ENCODE data around the gene UBXN2A.
"Not testable (repeated sequence)": the region's sequence is repeated elsewhere in the genome, so short reads cannot be mapped to it uniquely, and the experiment has no call there.

The UBXN2A gene

DNA sequence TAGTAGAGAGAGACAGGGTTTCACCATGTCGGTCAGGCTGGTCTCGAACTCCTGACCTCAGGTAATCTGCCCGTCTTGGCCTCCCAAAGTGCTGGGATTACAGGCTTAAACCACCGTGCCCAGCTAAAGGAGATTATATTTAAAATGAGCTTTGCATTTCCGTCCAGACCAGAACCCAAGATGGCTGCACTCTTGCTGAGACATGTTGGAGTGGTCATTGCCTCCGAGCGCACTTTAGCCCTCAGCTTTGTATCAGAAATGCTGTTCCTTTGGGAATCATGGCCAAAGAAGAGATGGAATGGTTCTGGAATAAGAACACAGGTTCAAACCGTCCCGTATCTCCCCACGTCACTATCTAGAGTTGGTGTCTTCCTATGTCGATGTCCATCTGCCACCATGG is 3.4 kb downstream of the UBXN2A start:
- DNase-seq: no peak

DNA sequence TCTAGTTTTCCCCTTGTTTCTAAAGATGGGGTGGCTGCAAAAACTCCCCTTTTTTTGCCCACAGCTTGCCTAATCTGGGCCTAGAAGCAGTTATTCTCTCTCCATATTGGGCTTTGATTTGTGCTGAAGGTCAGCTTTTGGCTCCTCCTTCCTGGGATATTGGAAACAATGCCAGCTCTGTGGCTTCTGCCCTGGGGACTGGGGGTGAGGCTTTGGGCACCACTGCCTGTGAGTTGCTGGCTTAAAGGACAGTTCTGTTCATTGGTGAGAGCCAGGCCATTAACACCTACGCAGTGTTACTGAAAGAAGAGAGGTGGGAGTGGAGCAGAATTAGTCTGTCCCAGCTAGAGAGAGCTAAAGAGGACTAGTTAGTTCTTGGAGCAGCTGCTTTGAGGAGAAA is 4.3 kb downstream of the UBXN2A start:
- DNase-seq: no peak

DNA sequence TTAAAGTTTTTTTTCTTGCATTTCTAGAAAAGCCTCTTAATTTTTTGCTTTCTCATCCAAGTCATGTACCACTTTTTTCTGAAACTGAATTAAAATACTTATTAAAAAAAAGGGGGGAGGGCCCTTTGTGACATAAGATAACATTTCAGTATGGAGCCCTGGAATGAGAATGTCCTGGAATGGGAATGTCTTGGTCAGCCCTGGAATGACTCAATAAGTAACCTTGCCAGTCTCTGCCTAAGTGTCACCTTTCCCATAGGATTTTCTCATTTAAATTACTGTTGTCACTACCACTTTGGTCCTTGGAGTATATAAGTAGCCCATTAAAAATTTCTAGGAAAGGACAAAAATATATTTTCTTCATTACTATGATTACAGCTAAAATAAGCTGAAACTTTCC is 4.7 kb downstream of the UBXN2A start:
- DNase-seq: no peak

DNA sequence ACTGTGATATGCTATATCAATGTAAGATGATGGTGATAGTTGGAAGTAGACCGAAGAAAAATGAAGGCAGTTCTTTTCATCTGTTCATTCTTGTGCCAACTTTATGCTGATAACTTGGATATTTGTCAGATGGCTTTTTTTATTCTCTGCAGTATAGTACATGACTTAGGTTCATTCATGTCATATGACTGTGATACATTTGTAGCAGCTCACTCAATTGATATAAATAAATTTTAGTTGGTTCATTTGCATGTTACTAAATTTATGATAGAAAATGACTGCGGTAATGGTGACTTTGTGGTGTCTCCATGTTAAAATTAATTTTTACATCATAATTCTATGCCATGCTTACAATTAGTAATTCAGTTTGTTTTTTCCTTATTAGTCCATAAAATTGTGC is 7.1 kb downstream of the UBXN2A start:
- DNase-seq: no peak

DNA sequence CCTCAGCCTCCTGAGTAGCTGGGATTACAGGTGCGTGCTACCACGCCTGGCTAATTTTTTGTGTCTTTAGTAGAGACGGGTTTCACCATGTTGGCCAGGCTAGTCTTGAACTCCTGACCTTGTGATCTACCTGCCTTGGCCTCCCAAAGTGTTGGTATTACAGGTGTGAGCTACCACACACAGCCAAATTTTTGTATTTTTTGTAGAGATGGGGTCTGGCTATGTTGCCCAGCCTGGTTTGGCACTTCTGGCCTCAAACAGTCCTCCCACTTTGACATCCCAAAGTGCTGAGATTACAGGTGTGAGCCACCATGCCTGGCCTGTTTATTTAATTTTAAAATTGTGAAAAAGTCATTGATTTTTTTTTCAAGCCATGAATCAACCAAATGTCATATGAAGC is 12.3 kb downstream of the UBXN2A start:
- DNase-seq: not testable (repeated sequence)

DNA sequence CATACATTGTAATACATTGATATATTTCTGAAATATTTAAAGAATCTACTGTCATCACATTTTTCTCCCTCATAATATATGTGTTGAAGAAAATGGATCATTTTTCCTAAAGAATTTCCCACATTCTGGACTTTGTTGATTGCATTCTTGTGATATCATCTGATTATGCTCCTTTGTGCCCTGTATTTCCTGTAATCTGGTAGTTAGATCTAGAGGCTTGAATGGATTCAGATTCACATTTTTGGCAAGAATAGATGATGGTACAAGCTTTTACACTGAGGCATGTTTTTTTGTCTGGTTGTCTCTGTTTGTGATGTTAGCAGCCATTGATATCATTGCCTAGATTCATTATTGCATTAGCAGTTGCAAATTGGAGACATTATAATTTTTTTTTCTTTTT is 13.4 kb downstream of the UBXN2A start:
- no peak for DNase-seq

DNA sequence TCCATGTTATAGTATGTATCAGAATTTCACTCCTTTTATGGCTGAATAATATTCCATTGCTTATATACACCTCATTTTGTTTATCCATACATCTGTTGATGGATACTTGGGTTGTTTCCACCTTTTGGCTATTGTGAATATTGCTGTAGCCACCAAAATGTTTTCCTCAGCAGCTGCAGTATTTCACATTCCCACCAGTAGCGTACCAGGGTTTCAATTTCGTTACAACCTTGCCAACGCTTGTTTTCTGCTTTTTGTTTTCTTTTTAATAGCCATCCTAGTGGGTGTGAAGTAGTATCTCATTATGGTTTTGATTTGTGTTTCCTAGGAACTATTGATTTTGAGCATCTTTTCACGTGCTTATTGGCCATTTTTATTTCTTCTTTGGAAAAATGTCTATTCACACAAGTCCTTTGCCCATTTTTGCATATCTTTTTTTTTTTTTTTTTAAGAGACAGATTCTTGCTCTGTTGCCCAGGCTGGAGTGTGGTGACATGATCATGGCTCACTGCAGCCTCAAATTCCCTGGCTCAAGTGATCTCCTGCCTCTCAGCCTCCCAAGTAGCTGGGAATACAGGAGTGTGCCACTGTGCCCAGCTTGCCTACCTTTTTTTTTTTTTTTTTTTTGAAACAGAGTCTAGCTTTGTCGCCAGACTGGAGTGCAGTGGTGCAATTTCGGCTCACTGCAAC is 14.2 kb downstream of the UBXN2A start:
- no peak for DNase-seq

DNA sequence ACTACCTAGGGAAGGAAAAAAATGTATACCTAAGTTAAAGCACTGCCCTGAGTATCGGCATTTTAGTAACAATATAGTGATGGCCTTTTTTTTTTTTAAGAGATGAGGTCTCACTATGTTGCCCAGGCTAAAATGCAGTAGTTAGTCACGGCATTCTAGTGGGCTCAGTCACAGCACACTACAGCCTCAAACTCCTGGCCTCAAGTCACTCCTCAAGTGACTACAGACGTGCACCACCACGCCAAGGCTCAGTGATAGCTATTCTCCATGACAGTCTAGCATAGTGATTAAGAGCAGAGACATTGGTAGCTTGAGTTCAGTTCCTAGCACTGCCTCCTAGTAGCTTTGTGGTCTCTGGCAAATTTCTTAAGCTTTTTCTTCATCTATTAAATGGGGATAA is 27.6 kb downstream of the UBXN2A start:
- no peak for DNase-seq

DNA sequence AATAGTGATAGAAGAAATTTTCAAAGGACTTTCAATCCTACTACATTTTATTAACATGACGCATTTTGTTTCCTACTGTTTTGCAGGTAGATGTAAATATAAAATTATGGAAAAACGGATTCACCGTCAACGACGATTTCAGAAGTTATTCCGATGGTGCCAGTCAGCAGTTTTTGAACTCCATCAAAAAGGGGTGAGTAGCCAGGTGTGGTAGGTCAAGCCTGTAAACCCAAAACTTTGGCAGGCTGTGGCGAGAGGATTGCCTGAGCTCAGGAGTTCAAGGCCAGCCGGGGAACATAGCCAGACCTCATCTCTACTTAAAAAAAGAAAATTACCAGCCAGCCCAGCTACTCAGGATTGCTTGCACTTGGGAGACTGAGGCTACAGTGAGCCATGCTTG is 36.6 kb downstream of the UBXN2A start:
- DNase-seq: no peak

DNA sequence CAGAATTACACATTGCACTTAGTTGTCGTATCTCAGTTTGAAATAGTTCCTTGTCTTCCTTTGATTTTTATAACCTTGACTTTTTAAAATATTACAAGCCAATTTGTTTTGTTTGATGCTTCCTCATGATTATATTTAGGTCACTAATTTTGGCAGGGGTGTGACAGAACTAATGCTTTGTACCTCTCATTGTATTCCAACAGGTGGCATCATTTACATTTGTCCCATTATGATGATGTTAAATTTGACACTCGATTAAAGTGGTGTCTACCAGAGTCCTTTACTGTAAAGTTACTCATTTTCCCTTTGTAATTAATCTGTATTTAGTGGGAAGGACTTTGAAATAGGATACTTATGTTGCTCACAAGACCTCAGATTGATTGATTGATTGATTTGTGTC is 48.1 kb downstream of the UBXN2A start:
- no peak for DNase-seq

DNA sequence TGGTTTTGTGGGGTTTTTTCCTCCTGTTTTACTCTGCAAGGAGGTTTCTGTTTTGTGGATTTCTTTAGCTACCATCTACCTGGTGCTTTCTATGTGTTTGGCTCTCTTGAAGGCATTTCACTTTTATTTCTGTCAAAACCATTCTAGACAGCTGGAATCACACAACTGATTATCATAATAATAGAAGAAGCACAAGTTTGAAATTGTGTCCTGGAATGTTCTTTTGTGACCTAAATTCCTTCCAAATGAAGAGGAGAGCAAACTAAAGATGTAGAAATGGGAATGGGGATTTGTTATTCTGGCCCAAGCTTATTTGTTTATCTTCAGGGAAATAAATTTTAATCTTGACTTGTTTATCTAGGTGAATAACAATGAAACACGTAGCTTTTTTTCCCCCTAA is 52.7 kb downstream of the UBXN2A start:
- DNase-seq: no peak

DNA sequence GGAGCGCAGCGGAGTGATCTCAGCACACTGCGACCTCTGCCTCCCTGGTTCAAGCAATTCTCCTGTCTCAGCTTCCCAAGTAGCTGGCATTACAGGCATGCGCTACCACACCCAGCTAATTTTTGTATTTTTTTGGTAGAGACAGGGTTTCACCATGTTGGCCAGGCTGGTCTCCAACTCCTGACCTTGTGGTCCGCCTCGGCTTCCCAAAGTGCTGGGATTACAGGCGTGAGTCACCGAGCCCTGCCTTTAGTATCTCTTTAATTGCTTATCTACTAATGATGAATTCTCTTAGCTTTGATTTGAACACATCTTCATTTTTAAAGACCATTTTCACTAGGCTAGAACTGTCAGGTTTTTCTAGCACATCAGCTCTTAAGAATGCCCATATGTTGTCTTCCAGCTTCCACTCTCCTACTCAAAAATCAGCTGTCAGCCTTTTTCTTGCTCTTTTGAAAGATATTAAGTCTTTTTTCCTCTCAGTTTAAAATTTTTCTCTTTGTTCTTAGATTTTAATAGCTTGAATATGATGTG is 53.5 kb downstream of the UBXN2A start:
- DNase-seq: no peak

DNA sequence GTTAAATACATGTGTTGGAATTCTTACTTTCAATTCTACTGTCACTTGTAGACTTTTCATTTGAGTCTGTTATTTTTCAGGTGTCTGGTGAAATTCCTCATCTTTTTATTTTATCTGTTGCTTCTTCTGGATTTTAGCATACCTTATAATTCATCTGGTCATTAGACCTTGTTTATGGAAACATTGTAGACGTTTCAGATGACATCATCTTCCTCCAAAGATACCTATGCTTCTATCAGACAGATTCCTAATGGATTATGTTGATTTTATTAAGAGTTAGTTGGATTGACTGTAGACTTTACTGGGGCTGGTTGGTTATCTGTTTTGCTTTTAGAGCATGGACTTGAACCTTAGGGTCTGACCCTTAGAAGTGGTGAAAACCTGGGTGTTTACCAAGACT is 54.3 kb downstream of the UBXN2A start:
- DNase-seq: no peak

DNA sequence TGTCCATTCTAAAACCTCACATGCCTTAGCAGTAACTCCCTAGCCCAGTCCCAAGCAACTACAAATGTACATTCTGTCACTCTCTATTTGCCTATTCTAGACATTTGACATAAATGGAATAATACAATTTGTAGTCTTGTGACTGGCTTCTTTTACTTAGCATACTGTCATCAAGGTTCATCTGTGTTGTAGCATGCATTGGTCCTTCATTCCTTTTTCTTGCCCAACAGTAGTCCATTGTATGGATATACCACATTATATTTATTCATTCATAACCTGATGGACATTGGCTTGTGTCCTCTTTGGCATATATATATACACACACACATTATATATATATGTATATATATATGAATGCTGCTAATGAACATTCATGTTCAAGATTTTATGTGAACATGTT is 67.4 kb downstream of the UBXN2A start:
- no peak for DNase-seq

DNA sequence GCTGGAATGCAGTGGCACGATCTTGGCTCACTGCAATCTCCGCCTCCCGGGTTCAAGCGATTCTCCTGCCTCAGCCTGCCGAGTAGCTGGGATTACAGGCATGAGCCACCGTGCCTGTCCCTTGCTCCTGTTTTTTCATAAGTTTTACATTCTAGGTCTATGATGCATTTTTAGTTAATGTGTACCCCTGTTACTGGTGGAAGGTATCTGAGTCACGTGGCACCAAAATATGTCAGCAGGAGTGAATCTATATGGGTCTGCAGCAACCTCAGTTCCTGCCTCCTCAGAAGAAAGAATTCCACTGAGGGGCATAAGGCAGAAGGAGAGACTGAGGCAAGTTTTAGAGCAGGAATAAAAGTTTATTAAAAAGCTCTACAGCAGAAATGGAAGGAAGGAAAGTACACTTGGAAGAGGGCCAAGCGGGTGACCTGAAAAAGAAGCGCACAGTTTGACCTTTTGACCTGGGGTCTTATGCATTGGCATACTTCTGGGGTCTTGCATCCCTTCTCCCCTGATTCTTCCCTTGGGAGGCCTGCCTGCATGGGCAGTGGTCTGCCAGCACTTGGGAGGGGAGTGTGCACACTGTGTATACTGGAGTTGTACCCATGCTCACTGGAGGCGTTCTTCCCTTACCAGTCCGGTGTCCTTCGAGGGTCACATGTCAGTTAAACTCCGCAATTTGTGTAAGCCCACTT is 68.6 kb downstream of the UBXN2A start:
- no peak for DNase-seq

DNA sequence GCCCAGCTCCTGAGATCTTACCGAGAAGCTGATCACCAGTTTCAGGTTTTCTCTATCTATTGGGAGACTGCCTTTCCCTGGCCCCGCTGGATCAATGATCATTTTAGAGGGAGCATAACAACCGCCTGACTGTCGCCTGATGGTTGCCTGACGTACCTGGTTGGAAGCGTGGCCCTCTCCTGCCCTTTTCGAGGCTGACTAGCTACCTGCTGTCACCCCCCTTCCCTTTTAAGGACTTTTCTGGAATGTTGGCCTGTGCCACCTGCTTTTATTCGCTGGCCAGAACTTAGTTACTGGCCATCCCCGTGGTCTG is 69.1 kb downstream of the UBXN2A start:
- DNase-seq: no peak

DNA sequence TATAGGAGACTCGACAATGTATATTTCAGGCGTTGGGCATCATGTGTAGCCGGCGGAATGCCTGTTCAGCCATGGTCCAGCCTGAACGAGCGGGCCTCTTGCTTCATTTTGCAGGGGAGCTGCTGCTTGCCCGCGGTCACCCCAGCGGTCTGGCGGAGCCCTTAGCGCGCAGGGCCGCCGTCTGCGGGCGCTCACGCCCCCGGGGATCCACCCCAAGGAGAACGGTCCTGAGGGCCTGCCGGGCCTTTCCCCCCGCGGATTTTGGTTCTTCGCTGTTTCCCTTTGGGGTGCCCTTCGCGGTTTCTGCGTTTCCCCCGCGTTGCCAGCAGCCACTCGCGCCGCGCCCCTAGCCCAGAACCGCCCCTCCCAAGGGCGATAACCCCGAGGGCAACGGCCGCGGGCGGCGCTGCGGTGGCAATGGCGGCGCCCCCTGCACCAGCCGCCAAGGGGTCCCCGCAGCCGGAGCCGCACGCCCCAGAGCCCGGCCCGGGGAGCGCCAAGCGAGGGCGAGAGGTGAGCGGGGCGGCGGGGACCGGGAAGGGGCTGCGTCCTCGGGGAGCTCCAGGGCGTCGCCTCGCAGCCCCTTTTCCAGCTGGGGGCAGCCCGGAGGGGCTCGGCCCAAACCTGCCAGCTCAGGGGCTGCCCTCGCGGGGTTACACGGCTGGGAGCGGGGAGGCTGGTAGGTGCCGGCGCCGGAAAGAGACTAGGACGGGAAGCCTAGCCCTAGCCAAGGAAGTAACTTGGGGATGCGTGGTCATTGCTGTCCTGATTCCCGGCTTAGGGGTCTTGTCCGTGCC is 69.6 kb downstream of the UBXN2A start, which contains the start of gene MFSD2B:
Gene MFSD2B (plus strand): TSS at position 406 of the 797 bp plus-strand sequence. CDS start 12 bp downstream, at position 418.
- no peak for DNase-seq

DNA sequence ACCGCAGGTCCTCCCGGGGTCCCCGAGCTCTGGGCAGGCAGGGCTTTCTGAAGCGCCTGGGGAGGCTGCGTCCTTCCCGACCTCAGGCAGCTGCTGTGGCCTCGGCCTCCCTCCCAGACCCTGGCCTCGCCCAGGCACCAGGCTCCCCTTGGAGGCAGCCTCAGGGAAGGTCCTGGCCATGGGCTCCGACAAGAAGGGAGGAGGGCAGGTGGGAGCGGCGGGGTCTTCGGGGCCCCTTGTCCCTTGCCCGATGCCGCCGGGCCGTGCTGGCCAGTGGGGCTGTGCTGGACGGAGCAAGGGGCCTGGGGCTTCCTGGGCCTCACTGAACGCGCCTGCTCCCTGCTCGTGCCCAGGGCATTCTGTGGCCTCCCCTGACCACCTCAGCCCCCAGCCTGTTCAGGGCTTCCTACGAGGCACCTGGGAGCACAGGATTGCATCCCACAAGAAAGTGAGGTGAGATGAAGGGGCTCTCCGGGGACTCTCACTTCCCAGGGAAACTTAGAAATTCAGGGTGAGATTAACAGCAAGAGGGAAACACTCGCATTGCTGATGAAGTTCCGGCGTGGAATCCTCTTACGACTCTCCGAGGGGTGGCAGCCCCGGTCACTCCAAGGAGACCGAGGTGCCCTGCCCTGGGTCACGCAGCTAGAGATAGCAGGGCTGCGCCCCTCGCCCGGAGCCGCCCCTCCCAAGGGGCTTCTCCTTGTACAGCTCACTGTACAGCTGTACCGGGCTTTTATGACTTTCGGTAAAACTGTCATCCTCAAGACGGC is 70.4 kb downstream of the UBXN2A start:
- no peak for DNase-seq

DNA sequence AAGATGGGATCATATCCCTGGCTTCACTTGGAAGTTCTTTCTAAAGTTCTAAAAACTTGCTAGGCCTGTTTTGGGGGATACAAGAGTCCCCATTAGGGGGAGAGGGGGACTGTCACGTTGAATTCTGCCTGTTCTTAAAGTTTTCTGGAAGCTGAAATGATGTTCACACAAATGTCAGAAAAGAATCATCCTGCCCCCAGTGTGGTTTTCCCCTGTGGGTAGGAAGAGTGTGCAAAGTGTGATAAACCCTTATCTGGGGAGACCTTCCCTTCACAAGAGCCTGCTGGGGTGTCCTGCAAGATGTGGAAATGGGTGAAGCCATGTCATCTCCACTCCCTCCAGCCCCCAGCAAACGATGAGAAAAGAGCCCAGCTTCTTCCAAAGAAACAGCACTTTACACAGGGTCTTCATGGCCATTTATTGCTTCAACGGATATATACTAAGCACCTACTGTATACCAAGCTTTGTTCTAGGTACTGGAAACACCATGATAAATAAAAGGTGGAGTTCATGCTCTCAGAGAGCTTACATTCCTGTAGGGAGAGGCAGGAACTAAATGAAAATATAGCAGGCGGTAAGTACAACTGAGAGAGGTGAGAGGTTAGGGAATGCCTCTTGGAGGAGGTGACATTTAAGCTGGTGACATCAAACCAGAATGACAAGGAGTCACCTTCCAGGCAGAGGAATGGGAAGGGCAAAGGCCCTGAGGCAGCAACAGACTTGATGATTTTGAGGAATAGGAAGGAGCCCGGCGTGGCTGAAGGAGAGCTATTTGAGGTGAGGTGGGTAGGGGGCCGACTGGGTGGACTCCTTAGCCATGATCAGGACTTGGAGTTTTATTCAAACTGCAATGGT is 71.2 kb downstream of the UBXN2A start:
- no peak for DNase-seq

DNA sequence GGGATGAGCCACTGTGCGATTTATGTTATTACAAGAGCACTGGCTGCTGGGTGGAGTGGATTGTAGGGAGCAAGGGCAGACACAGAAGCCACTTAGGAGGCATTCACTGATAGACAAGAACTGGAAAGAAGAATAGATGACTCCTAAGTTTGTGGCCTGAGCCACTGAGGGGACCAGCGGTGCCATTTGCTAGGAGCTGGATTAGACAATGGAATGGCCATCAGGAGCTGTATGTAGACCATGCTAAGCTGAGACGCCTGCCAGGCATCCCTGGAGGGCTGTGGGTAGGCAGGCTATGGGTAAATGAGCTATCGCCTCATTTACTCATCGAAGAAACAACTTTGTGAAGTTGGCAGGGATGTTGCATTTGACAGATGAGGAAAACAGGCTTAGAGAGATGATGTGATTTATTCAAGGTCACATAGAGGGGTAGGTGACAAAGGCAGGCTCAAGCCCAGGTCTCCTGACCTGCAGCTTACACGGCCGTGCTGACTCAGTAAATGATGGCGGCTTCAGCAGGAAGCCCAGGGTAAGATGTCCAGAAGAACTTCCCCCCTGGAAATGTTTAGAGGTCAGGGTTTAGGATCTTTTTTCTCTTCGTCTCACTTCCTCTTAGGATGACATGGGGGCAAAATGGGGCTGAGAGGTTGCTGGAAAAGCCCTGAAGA is 72.4 kb downstream of the UBXN2A start:
- no peak for DNase-seq

DNA sequence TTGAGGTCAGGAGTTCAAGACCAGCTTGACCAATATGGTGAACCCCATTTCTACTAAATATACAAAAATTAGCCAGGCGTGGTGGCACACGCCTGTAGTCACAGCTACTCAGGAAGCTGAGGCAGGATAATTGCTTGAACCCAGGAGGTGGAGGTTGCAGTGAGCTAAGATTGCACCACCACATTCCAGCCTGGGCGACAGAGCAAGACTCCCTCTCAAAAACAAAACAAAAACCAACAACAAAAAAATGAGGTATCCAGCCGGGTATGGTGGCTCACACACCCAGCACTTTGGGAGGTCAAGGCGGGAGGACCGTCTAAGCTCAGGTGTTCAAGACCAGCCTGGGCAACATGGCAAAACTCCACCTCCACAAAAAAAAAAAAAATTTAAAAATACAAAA is 74.6 kb downstream of the UBXN2A start:
- DNase-seq: not testable (repeated sequence)

All from stimulated activated CD4-positive, alpha-beta T cell treated with anti-CD3 and anti-CD28 coated beads, Interleukin-2, amount 100 ng/mL, for 24 hours (primary cell).